Trophoblast cell (in vitro differentiated cells and primary cell): ENCODE data around the gene MCF2L.

ENCODE experiments used
- DNase-seq, 2 donors: peaks; one replicate each; pipeline ENCODE4 v3.0.0-alpha.2; 2016
- H2AFZ ChIP-seq: 2 replicates; pipeline ENCODE4 v1.6.1; 2013; ENCODE audit warnings: low read length, moderate library complexity, mild to moderate bottlenecking; ENCODE audit not compliant: insufficient read depth, poor library complexity
- H2AK5ac ChIP-seq: 2 replicates; pipeline ENCODE4 v1.6.1; 2013; ENCODE audit warnings: mild to moderate bottlenecking, low read length
- H2BK120ac ChIP-seq: 2 replicates; pipeline ENCODE4 v1.6.1; 2013; ENCODE audit warnings: low read length, mild to moderate bottlenecking, moderate library complexity; ENCODE audit not compliant: insufficient read depth, poor library complexity
- H2BK12ac ChIP-seq: 2 replicates; pipeline ENCODE4 v1.6.1; 2013; ENCODE audit warnings: mild to moderate bottlenecking, low read length, moderate library complexity
- H2BK5ac ChIP-seq: 2 replicates; pipeline ENCODE4 v1.6.1; 2013; ENCODE audit warnings: low read length, low read depth, moderate library complexity, mild to moderate bottlenecking; ENCODE audit not compliant: poor library complexity
- H3K14ac ChIP-seq: 2 replicates; pipeline ENCODE4 v1.6.1; 2013; ENCODE audit warnings: mild to moderate bottlenecking, low read length
- H3K18ac ChIP-seq: 2 replicates; pipeline ENCODE4 v1.6.1; 2013; ENCODE audit warnings: mild to moderate bottlenecking, low read length
- H3K23ac ChIP-seq: 2 replicates; pipeline ENCODE4 v1.6.1; 2013; ENCODE audit warnings: low read length
- H3K27ac ChIP-seq: 2 replicates; pipeline ENCODE4 v1.5.1; 2013; ENCODE audit warnings: low read depth, mild to moderate bottlenecking, inconsistent platforms, low read length, moderate library complexity
- H3K27me3 ChIP-seq: 2 replicates; pipeline ENCODE4 v1.6.1; 2013; ENCODE audit warnings: inconsistent platforms, mild to moderate bottlenecking, low read length, moderate library complexity; ENCODE audit not compliant: insufficient read depth
- H3K36me3 ChIP-seq, 2 experiments: 1 replicate in 1 of 2; 2 replicates in 1 of 2; pipeline ENCODE4 v1.6.1; 2013; ENCODE audit warnings: low read length in 2 of 2, mild to moderate bottlenecking in 2 of 2, moderate library complexity in 1 of 2; ENCODE audit not compliant: insufficient read depth in 2 of 2, control insufficient read depth in 1 of 2
- H3K4ac ChIP-seq: 2 replicates; pipeline ENCODE4 v1.6.1; 2013; ENCODE audit warnings: low read depth, mild to moderate bottlenecking, low read length, moderate library complexity
- H3K4me1 ChIP-seq, 2 experiments: 1 replicate in 1 of 2; 2 replicates in 1 of 2; pipeline ENCODE4 v1.6.1; 2013; ENCODE audit warnings: low read length in 2 of 2, mild to moderate bottlenecking in 2 of 2, moderate library complexity in 1 of 2; ENCODE audit not compliant: insufficient read depth in 2 of 2, control insufficient read depth in 1 of 2
- H3K4me2 ChIP-seq: 2 replicates; pipeline ENCODE4 v1.6.1; 2013; ENCODE audit warnings: inconsistent platforms, mild to moderate bottlenecking, low read length, moderate library complexity
- H3K4me3 ChIP-seq: 2 replicates; pipeline ENCODE4 v1.5.1; 2013; ENCODE audit warnings: mild to moderate bottlenecking, low read depth, low read length, inconsistent platforms
- H3K79me1 ChIP-seq: one replicate; pipeline ENCODE4 v1.6.1; 2013; ENCODE audit warnings: low read length
- H3K79me2 ChIP-seq: 2 replicates; pipeline ENCODE4 v1.6.1; 2013; ENCODE audit warnings: low read length, mild to moderate bottlenecking; ENCODE audit not compliant: control insufficient read depth, insufficient read depth, poor library complexity
- H3K9ac ChIP-seq: 2 replicates; pipeline ENCODE4 v1.6.1; 2013; ENCODE audit warnings: mild to moderate bottlenecking, low read length
- H3K9me3 ChIP-seq: 2 replicates; pipeline ENCODE4 v1.6.1; 2013; ENCODE audit warnings: low read depth, mild to moderate bottlenecking, control low read depth, inconsistent platforms, low read length; ENCODE audit not compliant: insufficient read depth
- H4K12ac ChIP-seq: 2 replicates; pipeline ENCODE4 v1.6.1; 2013; ENCODE audit warnings: low read depth, mild to moderate bottlenecking, low read length, moderate library complexity
- H4K8ac ChIP-seq: 2 replicates; pipeline ENCODE4 v1.6.1; 2013; ENCODE audit warnings: low read depth, mild to moderate bottlenecking, low read length, moderate library complexity
- H4K91ac ChIP-seq: one replicate; pipeline ENCODE4 v1.6.1; 2013; ENCODE audit warnings: low read depth, mild to moderate bottlenecking, low read length, moderate library complexity
- WGBS: extraction: QIAGEN DNeasy Blood & Tissue Kit; methylation state at CpG from one replicate; pipeline ENCODE4 v1.1.7; 2013; ENCODE audit warnings: missing lambda C conversion rate; ENCODE audit not compliant: insufficient read length, insufficient coverage; ENCODE audit errors: extremely low coverage; 5-methylcytosine and 5-hydroxymethylcytosine counted together

Gene MCF2L

GRCh38 chr13:113112893-113113845 lies 144.2 kb downstream of the MCF2L start:
- Histone ChIP-seq H2AK5ac (no peak overlapping the region), H3K9ac (no peak overlapping the region), H3K23ac (no peak overlapping the region), H3K9me3 (peaks cover 26% of the 10 kb centered on the region), H2BK5ac (no peak overlapping the region), H3K79me2 (no peaks in the 10 kb centered on the region), H3K27me3 (peaks cover 15% of the 10 kb centered on the region), H4K12ac (no peak overlapping the region), H4K8ac (no peak overlapping the region), H2AFZ (no peak overlapping the region), H4K91ac (no peak overlapping the region), H3K4me1 (peaks cover 4 to 6% of the 10 kb centered on the region in 2 experiments), H3K18ac (no peak overlapping the region), H2BK120ac (no peak overlapping the region), H3K4me2 (no peak overlapping the region), H3K4me3 (no peak overlapping the region), H3K36me3 (no peaks in the 10 kb centered on the region), H3K27ac (no peak overlapping the region), H3K14ac (no peak overlapping the region), H3K79me1 (no peaks in the 10 kb centered on the region), H2BK12ac (no peak overlapping the region), H3K4ac (no peak overlapping the region)
- DNase-seq = no peak
- WGBS = no CpG with 5 or more reads among the region's 9 CpGs

GRCh38 chr13:113113846-113114271 lies 144.8 kb downstream of the MCF2L start:
- H2AK5ac ChIP-seq = no peak overlapping the region
- H2BK120ac ChIP-seq = no peak overlapping the region
- H3K23ac ChIP-seq = no peak overlapping the region
- H4K8ac ChIP-seq = no peak overlapping the region
- no peak overlapping the region for H3K4ac ChIP-seq
- peaks cover 15% of the 10 kb centered on the region for H3K27me3 ChIP-seq
- H2BK5ac ChIP-seq = no peak overlapping the region
- H3K4me2 ChIP-seq = no peak overlapping the region
- H2BK12ac ChIP-seq = no peak overlapping the region
- peaks cover 4 to 6% of the 10 kb centered on the region in 2 experiments for H3K4me1 ChIP-seq
- H3K27ac ChIP-seq = no peak overlapping the region
- WGBS = no CpG with 5 or more reads among the region's 8 CpGs
- H3K79me2 ChIP-seq = no peaks in the 10 kb centered on the region
- no peak overlapping the region for H3K14ac ChIP-seq
- no peak overlapping the region for H4K91ac ChIP-seq
- H2AFZ ChIP-seq = no peak overlapping the region
- no peak for DNase-seq
- H3K9ac ChIP-seq = no peak overlapping the region
- H4K12ac ChIP-seq = no peak overlapping the region
- H3K4me3 ChIP-seq = no peak overlapping the region
- peaks cover 26% of the 10 kb centered on the region for H3K9me3 ChIP-seq
- no peaks in the 10 kb centered on the region for H3K36me3 ChIP-seq
- no peaks in the 10 kb centered on the region for H3K79me1 ChIP-seq
- no peak overlapping the region for H3K18ac ChIP-seq

GRCh38 chr13:113114511-113115362 lies 145.7 kb downstream of the MCF2L start:
- no peak overlapping the region for H2AFZ ChIP-seq
- DNase-seq = no peak
- no peak overlapping the region for H3K23ac ChIP-seq
- no peaks in the 10 kb centered on the region for H3K79me2 ChIP-seq
- no peak overlapping the region for H4K8ac ChIP-seq
- no peak overlapping the region for H2BK120ac ChIP-seq
- H3K9me3 ChIP-seq = peaks cover 20% of the 10 kb centered on the region
- no peak overlapping the region for H3K4me2 ChIP-seq
- no peak overlapping the region for H3K14ac ChIP-seq
- H2AK5ac ChIP-seq = no peak overlapping the region
- no peak overlapping the region for H3K4me3 ChIP-seq
- H3K27ac ChIP-seq = no peak overlapping the region
- no peak overlapping the region for H3K9ac ChIP-seq
- no peaks in the 10 kb centered on the region for H3K79me1 ChIP-seq
- H3K4me1 ChIP-seq = peaks cover 4 to 6% of the 10 kb centered on the region in 2 experiments
- H2BK12ac ChIP-seq = no peak overlapping the region
- no peak overlapping the region for H4K91ac ChIP-seq
- no peaks in the 10 kb centered on the region for H3K36me3 ChIP-seq
- H3K27me3 ChIP-seq = peaks cover 8% of the 10 kb centered on the region
- WGBS = no CpG with 5 or more reads among the region's 17 CpGs
- H3K18ac ChIP-seq = no peak overlapping the region
- H2BK5ac ChIP-seq = no peak overlapping the region
- H4K12ac ChIP-seq = no peak overlapping the region
- H3K4ac ChIP-seq = no peak overlapping the region

GRCh38 chr13:113115363-113116205 lies 146.6 kb downstream of the MCF2L start:
- H3K18ac ChIP-seq = no peak overlapping the region
- H2BK120ac ChIP-seq = no peak overlapping the region
- no peak overlapping the region for H3K14ac ChIP-seq
- peak overlapping the region; percentile 12 for H3K4me3 ChIP-seq
- no peak overlapping the region for H2BK5ac ChIP-seq
- H3K27ac ChIP-seq = no peak overlapping the region
- H3K27me3 ChIP-seq = peaks cover 5% of the 10 kb centered on the region
- no peak overlapping the region for H2AFZ ChIP-seq
- no peak overlapping the region for H4K91ac ChIP-seq
- H3K4ac ChIP-seq = no peak overlapping the region
- WGBS = no CpG with 5 or more reads among the region's 21 CpGs
- peaks cover 4 to 6% of the 10 kb centered on the region in 2 experiments for H3K4me1 ChIP-seq
- H3K36me3 ChIP-seq = no peaks in the 10 kb centered on the region
- H3K4me2 ChIP-seq = no peak overlapping the region
- H3K9ac ChIP-seq = no peak overlapping the region
- H3K79me1 ChIP-seq = no peaks in the 10 kb centered on the region
- H4K12ac ChIP-seq = no peak overlapping the region
- no peak for DNase-seq
- H4K8ac ChIP-seq = no peak overlapping the region
- H2BK12ac ChIP-seq = no peak overlapping the region
- H2AK5ac ChIP-seq = no peak overlapping the region
- no peak overlapping the region for H3K23ac ChIP-seq
- H3K9me3 ChIP-seq = peaks cover 14% of the 10 kb centered on the region
- no peaks in the 10 kb centered on the region for H3K79me2 ChIP-seq
